H1 (cell line): Measurements from ENCODE around the gene GABRG2. TPM values are rescaled to one million over a fixed set of nuclear protein-coding genes. Genes with fewer than 3 reads are reported as not detected.

ENCODE experiments used
- CTCF ChIA-PET: fragments of 300-600 bp; sonication (Branson Sonifier 250); formaldehyde crosslinking; loops from one replicate; lab custom pipeline; 2021; ENCODE audit not compliant: partially characterized antibody; lab: Charles Lee
- POLR2A ChIA-PET: fragments of 300-600 bp; sonication (Branson Sonifier 250); formaldehyde crosslinking; loops from one replicate; lab custom pipeline; 2021; ENCODE audit warnings: inconsistent platforms; ENCODE audit not compliant: partially characterized antibody; lab: Charles Lee
- DNase-seq, 2 experiments: peaks; one replicate each; pipeline versions ENCODE4 v3.0.0 to v3.0.0-alpha.2; 2010 to 2022; ENCODE audit warnings: low spot score in 2 of 2, low read depth in 1 of 2, mixed read lengths in 1 of 2
- FAIRE-seq: peaks from 2 replicates; lab custom pipeline; 2011; peaks lifted over from hg19 to GRCh38; lab: Jason Lieb, UNC
- H2AFZ ChIP-seq: 2 replicates; pipeline ENCODE4 v1.8.1; 2012; ENCODE audit warnings: low read length, inconsistent platforms
- H2AK5ac ChIP-seq: 2 replicates; pipeline ENCODE4 v1.6.1; 2013; ENCODE audit warnings: low read depth, low read length
- H2BK120ac ChIP-seq: replicated peaks from 2 replicates; pipeline ENCODE3; 2013; ENCODE audit warnings: low read depth, low read length, inconsistent platforms
- H2BK12ac ChIP-seq: 2 replicates; pipeline ENCODE4 v1.6.1; 2013; ENCODE audit warnings: low read depth, low read length
- H2BK15ac ChIP-seq: 2 replicates; pipeline ENCODE4 v1.6.1; 2013; ENCODE audit warnings: low read length
- H2BK20ac ChIP-seq: 2 replicates; pipeline ENCODE4 v1.6.1; 2013; ENCODE audit warnings: low read length
- H2BK5ac ChIP-seq: 2 replicates; pipeline ENCODE4 v1.6.1; 2013; ENCODE audit warnings: low read depth, low read length
- H3K14ac ChIP-seq: 2 replicates; pipeline ENCODE4 v1.6.1; 2013; ENCODE audit warnings: inconsistent platforms; ENCODE audit not compliant: insufficient read length
- H3K18ac ChIP-seq: 2 replicates; pipeline ENCODE4 v1.6.1; 2013; ENCODE audit warnings: low read length; ENCODE audit errors: extremely low read depth
- H3K23ac ChIP-seq: 2 replicates; pipeline ENCODE4 v1.6.1; 2013; ENCODE audit warnings: inconsistent platforms; ENCODE audit not compliant: insufficient read length
- H3K23me2 ChIP-seq: 2 replicates; pipeline ENCODE4 v1.6.1; 2013; ENCODE audit warnings: low read depth, low read length
- H3K27ac ChIP-seq: 2 replicates; pipeline ENCODE4 v1.6.1; 2011; ENCODE audit warnings: low read depth, low read length, inconsistent platforms
- H3K27me3 ChIP-seq, 4 experiments: replicated peaks in 1 of 4; 1 replicate in 1 of 4; 2 replicates in 3 of 4; pipeline versions ENCODE4 v1.6.1 to v1.8.1; 2011 to 2013; ENCODE audit warnings: low read length in 3 of 4, mild to moderate bottlenecking in 3 of 4, inconsistent platforms in 2 of 4, mixed read lengths in 2 of 4, moderate library complexity in 1 of 4; ENCODE audit not compliant: control insufficient read depth in 3 of 4, insufficient read depth in 3 of 4; ENCODE audit errors: extremely low read depth in 1 of 4
- H3K36me3 ChIP-seq, 4 experiments: 2 replicates each; pipeline versions ENCODE4 v1.6.1 to v1.8.1; 2011 to 2013; ENCODE audit warnings: mild to moderate bottlenecking in 4 of 4, low read length in 3 of 4, moderate library complexity in 2 of 4, control low read depth in 1 of 4, inconsistent platforms in 1 of 4; ENCODE audit not compliant: insufficient read depth in 4 of 4, control insufficient read depth in 2 of 4
- H3K4ac ChIP-seq: replicated peaks from 2 replicates; pipeline ENCODE3; 2013; ENCODE audit warnings: low read length, low read depth, mixed read lengths, inconsistent platforms; ENCODE audit not compliant: insufficient read length
- H3K4me1 ChIP-seq, 4 experiments: replicated peaks in 1 of 4; 1 replicate in 1 of 4; 2 replicates in 3 of 4; pipeline versions ENCODE4 v1.6.1 to v1.8.1; 2011 to 2013; ENCODE audit warnings: low read length in 3 of 4, inconsistent platforms in 2 of 4, mixed read lengths in 1 of 4; ENCODE audit not compliant: insufficient read depth in 4 of 4, control insufficient read depth in 3 of 4
- H3K4me2 ChIP-seq, 2 experiments: 2 replicates each; pipeline versions ENCODE4 v1.6.1 to v1.8.1; 2011 to 2013; ENCODE audit warnings: low read depth in 2 of 2, low read length in 2 of 2, control low read depth in 1 of 2, inconsistent platforms in 1 of 2, mild to moderate bottlenecking in 1 of 2; ENCODE audit not compliant: insufficient read depth in 1 of 2
- H3K4me3 ChIP-seq, 4 experiments: fragments of 200-600, 300-600 bp in 1 of 4; sonication (generic), shearing (Covaris generic), sonication (Bioruptor Twin) in 1 of 4; 2 replicates each; pipeline versions ENCODE4 v1.5.1 to v1.8.1; 2011 to 2016; ENCODE audit warnings: low read length in 4 of 4, low read depth in 3 of 4, control low read depth in 2 of 4, inconsistent platforms in 2 of 4, mild to moderate bottlenecking in 2 of 4, mixed read lengths in 1 of 4, moderate library complexity in 1 of 4; ENCODE audit not compliant: insufficient read depth in 2 of 4; ENCODE audit errors: extremely low read depth in 1 of 4
- H3K56ac ChIP-seq: replicated peaks from 2 replicates; pipeline ENCODE3; 2013; ENCODE audit warnings: low read depth, mild to moderate bottlenecking, mixed read lengths, low read length, inconsistent platforms; ENCODE audit not compliant: insufficient read length
- H3K79me1 ChIP-seq: 2 replicates; pipeline ENCODE4 v1.6.1; 2013; ENCODE audit warnings: low read depth, low read length, control low read depth
- H3K79me2 ChIP-seq, 2 experiments: 2 replicates each; pipeline versions ENCODE4 v1.6.1 to v1.8.1; 2012 to 2013; ENCODE audit warnings: low read length in 2 of 2, mild to moderate bottlenecking in 2 of 2, inconsistent platforms in 1 of 2; ENCODE audit not compliant: insufficient read depth in 2 of 2, control insufficient read depth in 1 of 2
- H3K9ac ChIP-seq, 4 experiments: replicated peaks in 1 of 4; 1 replicate in 1 of 4; 2 replicates in 3 of 4; pipeline versions ENCODE4 v1.6.1 to v1.8.1; 2011 to 2013; ENCODE audit warnings: low read depth in 3 of 4, low read length in 3 of 4, control low read depth in 2 of 4, mild to moderate bottlenecking in 2 of 4, moderate library complexity in 2 of 4, inconsistent platforms in 1 of 4; ENCODE audit errors: extremely low read depth in 1 of 4
- H3K9me3 ChIP-seq, 2 experiments: 2 replicates each; pipeline versions ENCODE4 v1.6.1 to v1.8.1; 2012 to 2013; ENCODE audit warnings: mild to moderate bottlenecking in 2 of 2, moderate library complexity in 2 of 2, control low read depth in 1 of 2, inconsistent platforms in 1 of 2, low read depth in 1 of 2, low read length in 1 of 2, mixed read lengths in 1 of 2; ENCODE audit not compliant: insufficient read depth in 2 of 2
- H4K20me1 ChIP-seq, 2 experiments: replicated peaks in 1 of 2; 2 replicates each; pipeline versions ENCODE3 to v1.8.1; 2011 to 2013; ENCODE audit warnings: inconsistent platforms in 2 of 2, low read length in 2 of 2, mild to moderate bottlenecking in 1 of 2; ENCODE audit not compliant: insufficient read depth in 2 of 2, control insufficient read depth in 1 of 2
- H4K5ac ChIP-seq: 2 replicates; pipeline ENCODE4 v1.6.1; 2013; ENCODE audit warnings: low read length, low read depth, mixed read lengths, inconsistent platforms; ENCODE audit not compliant: insufficient read length
- H4K8ac ChIP-seq: 2 replicates; pipeline ENCODE4 v1.8.0; 2013; ENCODE audit warnings: mild to moderate bottlenecking, moderate library complexity, low read length, inconsistent platforms; ENCODE audit not compliant: insufficient read depth; ENCODE audit errors: extremely low read depth
- H4K91ac ChIP-seq: replicated peaks from 2 replicates; pipeline ENCODE3; 2013; ENCODE audit warnings: low read length, mixed read lengths, inconsistent platforms; ENCODE audit not compliant: insufficient read length
- EP300 ChIP-seq, 2 experiments: IDR thresholded peaks; 1 replicate in 1 of 2; 2 replicates in 1 of 2; pipeline ENCODE4 v1.6.1; 2011 to 2012; ENCODE audit warnings: low read depth in 2 of 2, low read length in 2 of 2, mild to moderate bottlenecking in 2 of 2, borderline replicate concordance in 1 of 2, inconsistent platforms in 1 of 2, moderate library complexity in 1 of 2
- GTF2F1 ChIP-seq: IDR thresholded peaks from 2 replicates; pipeline ENCODE4 v1.6.1; 2012; ENCODE audit warnings: low read depth, low read length, improper control_type of control experiment, borderline replicate concordance
- WGBS, 2 experiments: shearing (Covaris generic) in 1 of 2; methylation state at CpG; one replicate each; pipeline versions ENCODE4 v1.1.6 to v1.1.7; 2013 to 2015; ENCODE audit warnings: low lambda C conversion rate in 2 of 2, mixed read lengths in 2 of 2, inconsistent platforms in 1 of 2, low coverage in 1 of 2, missing lambda C conversion rate in 1 of 2; ENCODE audit not compliant: insufficient replicate concordance in 2 of 2, insufficient coverage in 1 of 2, insufficient read length in 1 of 2; ENCODE audit errors: extremely low coverage in 1 of 2, missing lambda C conversion rate in 1 of 2; 5-methylcytosine and 5-hydroxymethylcytosine counted together
- polyA plus RNA-seq, 7 experiments: library from polyadenylated mRNA; depleted of rRNA in 3 of 7; stranded (reverse) in 5 of 7; unstranded in 2 of 7; fragments of >200 nt in 5 of 7; fragments of 200-250 nt in 2 of 7; gene quantifications; 1 replicate in 5 of 7; 2 replicates in 1 of 7; 4 replicates in 1 of 7; pipeline versions ENCODE4 v1.2.1 to v1.2.3, GENCODE V29; 2011 to 2013; ENCODE audit warnings: missing spikeins in 2 of 7, mixed read lengths in 2 of 7
- total RNA-seq: library from RNA; stranded (reverse); fragmentation: NEBNext Ultra II Directional; extraction: Animal tissue kit (Norgen Biotek cat#: 25700); gene quantifications from 2 replicates; pipeline ENCODE4 v1.2.1, GENCODE V29; 2021

GABRG2 gene
- total and polyA plus RNA-seq, 2 of the 8 experiments (the other 6 are each of a cell fraction or from before 2014, with no cell fraction given): 2.0 to 2.8 TPM

- H2BK20ac ChIP-seq: no peak overlapping the region
- no peaks in the 10 kb centered on the region for H3K4me1 ChIP-seq
- FAIRE-seq: no peak
- H3K18ac ChIP-seq: no peak overlapping the region
- no peak overlapping the region for H3K4ac ChIP-seq
- H3K79me2 ChIP-seq: no peaks in the 10 kb centered on the region
- no peak overlapping the region for H3K14ac ChIP-seq
- CTCF ChIA-PET: no interaction called here
- no peak overlapping the region for H2BK5ac ChIP-seq
- H3K56ac ChIP-seq: no peak overlapping the region
- H4K8ac ChIP-seq: no peak overlapping the region
- no peak for DNase-seq
- no peak overlapping the region for H2BK120ac ChIP-seq
- no peak overlapping the region for H4K91ac ChIP-seq
- H2BK15ac ChIP-seq: no peak overlapping the region
- no peaks in the 10 kb centered on the region for H3K79me1 ChIP-seq
- no peak overlapping the region for H2AK5ac ChIP-seq
- no peak overlapping the region for H3K4me3 ChIP-seq
- H3K9ac ChIP-seq: no peak overlapping the region
- no peak overlapping the region for H2AFZ ChIP-seq
- H3K23ac ChIP-seq: no peak overlapping the region
- no peak overlapping the region for H3K27ac ChIP-seq
- no peak overlapping the region for H4K5ac ChIP-seq
- no peaks in the 10 kb centered on the region for H3K23me2 ChIP-seq
- 95% methylated on average over 1 of the region's 1 CpG; no CpG with 5 or more reads in 1 of the 2 experiments for WGBS, 2 experiments
- TF ChIP-seq EP300 (IDR thresholded peaks at IDR 0.05; ENCODE audit: borderline replicate concordance in 1 of 2, low read depth in 2 of 2, low read length in 2 of 2) (no peak), GTF2F1 (no peak)
- H3K36me3 ChIP-seq: no peaks in the 10 kb centered on the region
- POLR2A ChIA-PET: no interaction called here
- H2BK12ac ChIP-seq: no peak overlapping the region
- H4K20me1 ChIP-seq: no peaks in the 10 kb centered on the region
- H3K9me3 ChIP-seq: no peaks in the 10 kb centered on the region
- no peaks in the 10 kb centered on the region for H3K27me3 ChIP-seq
- no peak overlapping the region for H3K4me2 ChIP-seq
Measured at GRCh38 chr5:162078805-162079204, 11.2 kb downstream of the GABRG2 start.
